CD4-positive, alpha-beta T cell treated with Interleukin-21 for 1 hour (primary cell): ENCODE results near the gene A4GALT.

Experiments used
- DNase-seq: peaks from one replicate; pipeline ENCODE4 v3.0.0-alpha.2; 2020

A4GALT gene

DNA sequence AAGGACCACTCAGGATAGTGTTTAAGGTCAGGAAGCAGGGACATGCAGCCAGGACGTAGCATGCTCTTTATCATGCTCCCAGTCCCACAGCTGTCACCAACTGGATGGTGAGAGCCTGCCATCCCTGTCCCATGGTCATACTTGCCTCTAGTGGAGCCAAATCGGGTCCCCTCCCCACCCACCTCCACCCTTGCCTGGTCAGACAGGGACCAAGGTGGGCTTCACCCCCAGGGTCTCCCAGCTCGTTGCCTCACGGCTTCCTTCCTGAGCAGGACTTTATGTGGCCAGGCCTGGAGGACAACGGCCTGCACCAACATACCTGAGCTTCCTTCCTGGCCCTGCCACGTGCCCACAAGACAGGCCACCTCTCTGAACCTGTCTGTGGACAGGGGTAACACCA is 19.8 kb downstream of the A4GALT start:
- no peak for DNase-seq

DNA sequence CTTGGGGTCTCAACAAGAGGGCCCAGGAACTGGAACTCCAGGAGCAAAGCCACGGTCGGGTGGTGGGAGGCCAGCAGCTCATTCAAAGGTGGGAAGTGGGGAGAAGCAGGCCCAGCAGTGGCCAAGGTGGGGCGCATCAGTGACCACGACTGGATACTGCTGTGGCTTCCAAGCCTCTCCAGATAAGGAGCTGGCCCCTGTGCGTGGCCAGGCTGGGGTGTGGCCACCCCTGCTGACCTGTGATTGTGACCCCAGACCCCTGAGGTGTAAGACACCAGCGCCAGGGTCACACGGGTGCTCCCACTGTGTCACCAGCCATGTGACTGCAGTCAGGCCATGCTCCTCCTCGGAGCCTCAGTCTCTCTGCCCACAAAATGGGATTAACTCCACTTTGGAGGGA is 20.3 kb downstream of the A4GALT start:
- no peak for DNase-seq

DNA sequence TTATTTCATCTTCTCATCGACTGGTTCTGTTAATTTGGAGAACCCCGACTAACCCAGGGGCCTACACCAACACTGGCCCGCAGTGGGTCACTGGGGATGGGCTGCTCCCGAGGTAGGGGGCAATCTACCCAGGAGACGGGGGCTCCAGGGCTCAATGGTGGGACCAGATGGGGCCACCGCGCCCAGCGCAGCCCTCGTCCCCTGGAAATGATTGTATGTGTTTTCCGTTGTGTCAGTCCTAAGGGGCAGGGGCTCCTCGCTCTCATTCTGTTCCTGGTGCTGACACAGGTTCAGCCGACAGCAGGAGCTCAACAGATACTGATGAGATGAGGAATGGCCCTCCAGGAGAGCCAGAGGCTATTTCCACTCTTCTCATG is 20.7 kb downstream of the A4GALT start:
- no peak for DNase-seq

DNA sequence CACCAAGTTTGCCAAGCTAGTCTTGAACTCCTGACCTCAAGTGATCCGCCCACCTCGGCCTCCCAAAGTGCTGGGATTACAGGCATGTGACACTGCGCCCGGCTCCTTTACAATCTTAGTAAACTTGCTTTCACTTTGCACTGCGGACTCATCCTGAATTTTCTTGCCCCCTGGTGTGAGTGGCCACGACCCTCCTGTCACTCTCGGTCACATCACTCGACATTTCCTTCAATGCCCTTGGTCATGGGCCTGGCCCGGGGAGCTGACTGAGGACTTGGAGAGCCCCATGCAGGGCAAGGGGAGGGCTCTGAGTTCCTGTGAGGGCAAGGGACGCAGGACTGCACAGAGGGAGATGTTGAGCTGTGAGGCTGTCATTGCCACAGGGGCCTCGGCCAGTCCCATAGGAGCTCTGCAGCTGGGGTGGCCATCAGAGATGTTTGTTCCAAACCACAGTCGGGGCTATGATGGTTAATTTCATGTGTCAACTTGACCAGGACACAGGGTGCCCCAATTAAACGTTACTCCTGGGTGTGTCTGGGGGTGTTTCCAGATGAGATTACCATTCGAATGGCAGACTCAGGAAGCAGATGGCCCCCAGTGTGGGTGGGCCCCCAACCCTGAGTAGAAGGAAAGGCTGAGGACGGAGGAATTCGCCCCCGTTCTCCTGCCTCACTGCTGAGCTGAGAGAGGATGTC is 21.2 kb downstream of the A4GALT start:
- no peak for DNase-seq

DNA sequence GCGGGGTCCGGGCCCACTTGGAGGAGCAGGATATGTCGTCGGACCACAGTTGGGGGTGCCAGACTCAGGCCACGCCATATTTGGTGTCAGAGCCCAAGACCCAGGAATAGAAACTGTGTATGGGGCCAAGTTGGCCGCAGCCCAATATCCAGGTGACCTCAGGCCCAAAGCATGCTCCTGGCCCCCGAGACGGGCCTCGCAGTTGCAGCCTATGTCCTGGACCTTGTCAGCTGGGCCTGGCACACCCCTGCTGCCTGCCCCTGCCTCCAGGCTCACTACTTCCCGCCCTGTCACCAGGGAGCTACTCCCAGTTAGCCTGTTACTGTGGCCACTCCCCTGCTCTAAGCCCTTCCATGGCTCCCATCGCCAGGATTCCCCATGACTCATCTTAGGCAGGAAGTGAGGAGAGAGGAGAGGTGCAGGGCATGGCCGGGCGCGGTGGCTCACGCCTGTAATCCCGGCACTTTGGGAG is 23.1 kb downstream of the A4GALT start:
- no peak for DNase-seq

DNA sequence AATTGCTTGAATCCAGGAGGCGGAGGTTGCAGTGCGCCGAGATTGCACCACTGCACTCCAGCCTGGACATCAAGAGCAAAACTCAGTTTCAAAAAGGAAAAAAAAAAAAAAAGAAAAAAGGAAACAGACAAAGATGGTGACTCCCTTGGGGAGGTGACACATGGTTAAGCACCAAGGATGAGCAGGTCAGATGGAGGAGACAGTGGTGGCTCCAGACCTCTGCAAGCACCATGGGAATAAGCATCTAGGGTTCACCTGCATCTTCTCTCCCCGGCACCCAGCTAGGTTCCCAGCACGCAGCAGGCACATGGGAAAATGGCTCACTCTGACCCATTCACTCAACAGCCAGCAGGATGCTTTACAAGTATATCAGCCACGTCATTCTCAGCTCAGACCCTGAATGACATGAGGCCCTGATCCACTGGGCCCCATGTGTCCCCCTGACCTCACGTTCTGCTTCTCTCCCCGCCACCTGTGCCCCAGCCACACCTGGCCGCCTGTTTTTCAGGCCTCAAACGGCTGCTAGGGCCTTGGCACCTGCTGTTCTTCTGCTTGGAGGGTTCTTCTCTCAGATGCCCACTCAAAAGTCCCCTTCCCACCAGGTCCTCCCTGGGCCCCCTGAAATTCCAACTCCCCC is 24.2 kb downstream of the A4GALT start:
- no peak for DNase-seq

DNA sequence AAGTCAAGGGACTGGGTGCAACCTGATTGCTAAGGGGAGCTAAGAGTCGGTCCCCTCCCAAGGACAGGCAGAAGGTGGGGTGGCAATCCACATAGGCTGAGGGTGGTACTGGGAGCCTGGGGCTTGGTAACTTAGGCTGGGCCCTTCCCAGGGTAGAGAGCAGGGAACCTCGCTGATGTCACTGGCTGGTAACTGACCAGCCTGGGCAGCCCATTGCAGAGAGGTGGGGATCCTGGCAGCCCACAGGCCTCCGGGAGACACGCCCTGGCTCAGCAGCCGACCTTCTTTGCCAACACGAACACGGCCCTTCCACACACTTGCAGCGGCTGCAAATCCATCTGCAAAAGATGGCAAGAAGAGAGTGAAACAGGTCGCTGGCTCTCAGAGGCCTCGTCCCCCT is 25.4 kb downstream of the A4GALT start:
- no peak for DNase-seq

DNA sequence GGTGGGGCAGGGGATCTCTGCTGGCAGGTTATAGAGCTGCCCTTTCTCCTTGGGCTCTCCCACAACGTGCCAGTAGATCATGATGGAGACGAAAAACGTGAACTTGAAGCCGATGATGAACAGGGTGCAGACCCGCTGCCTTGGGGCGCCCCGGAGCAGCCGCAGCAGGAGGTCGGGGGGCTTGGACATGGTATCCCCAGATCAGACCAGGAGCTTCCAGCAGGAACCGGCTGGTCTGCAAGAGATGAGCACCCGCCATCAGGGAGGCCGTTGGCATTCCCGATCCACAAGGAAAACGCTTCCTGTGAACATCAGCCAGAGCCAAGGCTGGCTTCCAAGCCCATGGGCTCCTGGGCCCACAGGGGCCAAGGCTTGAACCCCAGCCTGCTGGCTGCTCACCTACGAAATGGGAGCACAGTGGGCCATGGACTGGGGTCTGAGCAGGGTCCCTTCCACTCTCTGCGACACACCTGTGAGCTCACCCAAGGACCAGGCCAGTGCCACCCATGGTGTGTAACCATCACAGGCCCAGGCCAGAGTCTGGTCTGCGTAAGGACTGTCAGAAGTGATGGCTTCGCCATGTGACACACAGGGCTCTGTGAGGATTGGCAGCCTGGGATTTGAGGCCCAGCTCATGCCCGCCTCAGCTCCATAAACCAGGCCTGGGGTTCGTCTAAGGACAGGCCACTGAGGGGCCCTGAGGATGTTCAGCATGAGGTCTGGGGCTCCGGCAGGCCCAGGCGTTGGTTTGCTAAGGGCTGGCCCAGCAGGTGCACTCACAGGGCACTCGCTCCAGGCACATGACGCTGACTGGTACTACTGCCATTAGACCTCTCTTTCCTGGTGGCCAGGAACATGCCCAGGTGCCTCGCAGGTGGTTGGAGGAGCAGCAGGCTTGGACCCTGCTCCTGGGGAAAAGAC is 26.6 kb downstream of the A4GALT start:
- no peak for DNase-seq

DNA sequence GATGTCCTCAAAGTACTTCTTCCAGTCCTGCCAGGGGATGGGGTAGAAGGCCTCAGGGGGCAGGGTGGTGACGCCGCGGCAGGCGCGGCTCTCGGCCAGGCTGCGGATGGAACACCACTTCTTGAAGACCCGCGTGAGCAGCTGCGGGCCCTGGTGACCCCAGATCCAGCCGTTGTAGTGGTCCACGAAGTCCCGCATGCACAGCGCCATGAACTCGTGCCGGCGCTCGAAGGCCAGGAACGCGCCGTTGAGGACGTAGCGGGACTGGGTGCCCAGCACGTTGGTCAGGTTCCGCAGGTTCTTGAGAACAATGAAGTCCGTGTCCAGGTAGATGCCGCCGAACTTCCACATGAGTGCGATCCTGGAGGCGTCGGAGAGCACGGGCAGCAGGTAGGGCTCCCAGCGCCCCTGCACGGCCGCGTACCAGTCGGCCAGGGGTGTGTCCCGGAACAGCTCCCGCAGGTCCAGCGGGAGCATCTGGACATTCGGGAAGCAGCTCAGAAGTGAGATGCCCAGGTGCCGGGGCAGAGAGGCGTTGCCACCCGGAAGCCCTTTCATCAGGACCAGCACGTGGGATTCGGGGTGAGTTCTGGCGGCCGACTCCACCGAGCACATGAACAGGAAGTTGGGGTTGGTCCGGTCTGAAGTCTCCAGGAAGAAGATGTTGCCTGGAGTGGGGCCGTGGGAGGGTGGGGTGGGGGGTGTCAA is 27.5 kb downstream of the A4GALT start:
- no peak for DNase-seq

DNA sequence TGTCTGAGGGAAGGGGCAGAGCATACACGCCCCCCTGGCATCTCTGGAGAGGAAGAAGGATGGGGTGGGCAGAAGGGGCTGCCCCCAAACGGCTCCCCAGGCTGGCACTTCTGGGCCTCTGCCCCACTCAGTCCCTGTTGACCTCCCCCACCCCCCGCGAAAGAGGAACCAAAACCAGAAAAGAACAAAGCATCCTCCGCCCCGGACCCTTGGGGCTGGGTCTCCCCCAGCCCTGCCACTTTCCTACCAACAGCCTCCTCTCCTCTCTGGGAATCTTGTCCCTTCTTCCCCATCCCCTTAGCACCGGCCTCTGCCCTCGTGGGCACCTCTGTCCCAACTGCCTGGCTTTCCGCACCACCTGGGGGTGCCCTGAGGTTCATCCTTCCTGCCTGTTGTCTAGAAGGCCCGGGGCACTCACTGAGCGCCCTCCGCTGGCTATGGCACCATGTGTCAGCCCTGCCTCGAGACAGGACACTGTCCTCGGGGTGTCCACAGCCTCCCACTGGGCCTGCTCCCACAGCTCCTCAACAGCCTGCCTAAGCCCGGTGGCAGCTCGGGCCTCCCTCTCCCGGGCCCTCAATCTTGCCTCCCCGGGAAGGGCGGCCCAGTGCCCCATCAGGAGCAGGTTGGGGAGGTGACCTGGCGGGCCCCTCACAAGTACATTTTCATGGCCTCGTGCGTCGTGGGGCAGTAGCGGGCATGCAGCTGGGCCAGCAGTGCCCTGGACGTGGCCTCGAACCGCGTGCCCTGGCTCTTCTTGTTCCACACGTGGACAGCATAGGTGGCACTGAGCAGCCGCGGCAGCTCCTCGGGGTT is 28.2 kb downstream of the A4GALT start:
- no peak for DNase-seq

DNA sequence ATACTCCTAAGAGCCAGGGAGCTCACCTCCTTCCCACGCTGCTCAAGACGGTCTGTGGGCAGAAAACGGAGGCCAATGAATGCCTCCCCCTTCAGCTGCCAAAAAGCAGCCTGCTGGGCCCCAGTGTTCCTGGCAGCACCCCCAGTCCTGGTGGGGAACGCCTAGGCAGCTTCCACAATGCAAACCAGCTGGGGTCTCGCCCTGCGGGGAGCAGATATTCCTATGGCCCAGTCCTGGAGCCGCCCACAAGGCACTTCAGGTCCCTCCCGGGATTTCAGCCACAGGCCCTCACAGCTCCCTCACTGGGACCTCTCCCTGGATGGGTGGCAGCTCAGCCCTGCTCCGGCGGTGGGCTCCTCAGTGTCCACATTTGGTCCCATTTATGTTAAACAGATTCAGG is 29.2 kb downstream of the A4GALT start:
- DNase-seq: no peak

DNA sequence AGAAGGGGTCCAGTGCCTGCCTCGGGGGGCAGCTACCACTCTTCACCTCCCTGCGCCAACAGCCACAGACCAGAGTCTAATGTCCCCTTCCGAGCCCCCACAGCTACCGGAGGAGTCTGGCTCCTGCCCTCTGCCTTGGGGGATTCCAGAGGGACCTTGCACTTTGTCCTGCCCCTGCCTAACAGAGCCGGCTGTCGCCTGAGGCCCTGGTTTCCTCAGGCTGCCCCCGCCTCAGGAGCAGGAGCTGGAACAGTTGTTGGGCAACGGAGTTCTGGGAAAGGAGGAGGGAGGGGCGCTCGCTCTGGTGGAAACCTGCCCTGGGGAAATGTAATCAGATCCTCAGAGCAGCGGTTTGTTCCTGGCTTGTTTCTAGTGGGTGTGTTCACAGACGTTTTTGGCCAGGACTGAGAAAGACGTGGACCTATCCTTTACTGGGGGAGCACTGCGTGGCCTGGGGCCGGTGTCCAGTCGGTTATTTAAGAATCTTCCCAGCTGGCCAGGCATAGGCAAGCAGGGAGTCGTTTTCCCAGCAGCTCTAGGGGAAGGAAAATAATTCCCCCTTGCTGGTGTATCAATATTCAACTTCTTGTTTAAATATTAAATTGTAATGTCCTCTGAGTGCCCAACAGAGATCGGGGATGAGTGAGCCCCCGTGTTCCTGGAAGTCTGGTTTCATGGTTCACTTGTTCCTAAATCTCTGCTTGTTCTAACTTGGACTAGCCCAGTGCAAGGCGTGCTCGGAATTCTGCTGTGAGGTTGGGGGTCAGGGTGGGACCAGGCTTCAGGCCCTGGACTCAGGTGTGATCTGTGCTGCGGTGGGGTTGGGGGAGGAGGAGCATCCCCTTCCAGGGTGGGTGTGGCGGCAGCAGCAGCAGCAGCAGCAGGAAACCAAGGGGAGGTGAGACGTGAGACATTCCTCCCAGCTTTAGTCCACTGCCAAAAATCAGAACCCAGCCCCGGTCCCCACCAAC is 32.1 kb downstream of the A4GALT start:
- DNase-seq: no peak

DNA sequence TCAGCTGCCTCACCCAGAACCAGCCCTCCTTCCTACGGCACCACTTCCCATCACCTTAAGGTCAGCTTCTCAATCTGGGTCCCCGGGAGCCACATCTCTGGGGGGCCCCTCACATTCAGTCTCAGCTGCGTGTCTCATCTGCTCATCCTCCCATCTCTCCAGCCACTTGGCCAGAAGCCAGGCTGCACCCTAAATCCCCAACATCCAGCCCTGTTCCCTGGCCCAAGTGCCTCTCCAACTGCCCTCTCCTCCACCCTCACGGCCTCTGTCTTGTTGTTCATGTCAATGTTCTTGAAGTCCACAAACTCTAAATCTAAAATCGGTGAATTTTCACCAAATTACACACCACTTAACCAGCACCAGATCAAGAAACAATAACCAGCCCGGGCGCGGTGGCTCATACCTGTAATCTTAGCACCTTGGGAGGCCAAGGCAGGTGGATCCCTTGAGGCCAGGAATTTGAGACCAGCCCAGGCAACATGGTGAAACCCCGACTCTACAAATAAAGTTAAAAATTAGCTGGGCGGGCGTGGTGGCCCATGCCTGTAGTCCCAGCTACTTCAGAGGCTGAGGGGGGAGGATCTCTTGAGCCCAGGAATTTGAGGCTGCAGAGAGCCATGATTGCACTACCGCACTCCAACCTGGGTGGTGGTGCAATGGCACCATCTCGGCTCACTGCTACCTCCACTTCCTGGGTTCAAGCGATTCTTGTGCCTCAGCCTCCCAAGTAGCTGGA is 33.7 kb downstream of the A4GALT start:
- DNase-seq: no peak

DNA sequence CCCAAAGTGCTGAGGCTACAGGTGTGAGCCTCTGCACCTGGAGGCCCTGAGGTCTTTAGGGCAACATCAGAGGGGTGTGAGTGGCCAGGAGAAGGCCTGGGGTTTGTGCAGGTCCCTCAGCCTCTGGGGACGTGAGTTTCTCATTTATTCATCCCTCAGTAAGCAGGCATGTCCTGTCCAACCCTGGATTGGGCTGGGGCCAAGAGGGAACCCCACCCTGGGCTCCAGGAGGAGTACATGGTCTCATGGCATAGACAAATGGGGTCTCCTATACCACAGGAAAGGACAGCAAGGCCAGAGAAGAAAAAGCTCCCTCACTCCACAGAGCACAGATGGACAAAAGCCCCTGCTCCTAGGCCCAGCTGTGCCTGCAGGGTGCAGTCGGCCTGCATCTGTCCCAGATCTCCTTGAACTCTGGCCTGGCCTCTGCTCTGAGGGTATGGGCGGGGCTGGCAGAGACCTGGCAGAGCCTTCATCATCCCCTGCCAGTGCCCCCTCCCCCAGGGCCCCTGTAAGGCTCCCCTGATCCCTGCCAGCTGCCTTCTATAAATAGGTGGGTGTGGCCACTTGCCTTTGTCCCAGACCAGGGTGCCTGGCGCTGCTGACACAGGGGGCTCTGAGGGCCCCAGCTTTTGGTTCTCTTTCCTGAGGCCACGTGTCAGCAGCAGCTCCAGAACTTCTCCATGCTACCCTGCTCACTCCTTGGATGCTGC is 34.6 kb downstream of the A4GALT start:
- no peak for DNase-seq

DNA sequence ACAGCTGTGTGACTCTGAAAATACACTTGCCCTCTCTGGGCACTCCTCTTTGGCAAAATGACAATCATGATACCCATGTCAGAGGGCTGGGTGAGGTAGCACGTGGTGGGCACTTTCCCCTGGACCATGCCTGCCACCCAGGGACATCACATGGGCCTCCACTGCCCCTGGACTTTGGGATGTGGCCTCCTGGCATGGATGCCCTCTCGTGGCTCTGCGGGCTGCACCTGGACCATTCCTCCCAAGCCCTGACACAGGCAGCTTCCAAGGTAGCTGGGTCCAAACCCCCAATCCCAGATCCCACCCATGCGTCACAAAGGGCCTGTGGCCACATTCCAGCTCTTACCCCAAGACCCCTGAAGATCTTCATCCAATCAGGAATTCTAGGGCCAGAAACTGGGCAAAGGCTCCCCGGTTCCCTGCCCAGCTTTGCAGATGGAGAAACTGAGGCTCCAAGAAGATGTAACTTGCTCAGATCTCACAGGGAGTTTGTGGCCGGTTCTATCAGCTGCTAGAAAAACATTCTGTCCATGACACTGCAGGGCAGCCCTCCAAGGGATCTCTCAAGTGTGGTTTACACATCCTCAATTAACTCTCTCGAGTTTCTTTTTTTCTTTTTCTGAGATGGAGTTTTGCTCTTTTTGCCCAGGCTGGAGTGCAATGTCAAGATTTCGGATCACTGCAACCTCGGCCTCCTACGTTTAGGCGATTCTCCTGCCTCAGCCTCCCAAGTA is 36.0 kb downstream of the A4GALT start:
- no peak for DNase-seq

DNA sequence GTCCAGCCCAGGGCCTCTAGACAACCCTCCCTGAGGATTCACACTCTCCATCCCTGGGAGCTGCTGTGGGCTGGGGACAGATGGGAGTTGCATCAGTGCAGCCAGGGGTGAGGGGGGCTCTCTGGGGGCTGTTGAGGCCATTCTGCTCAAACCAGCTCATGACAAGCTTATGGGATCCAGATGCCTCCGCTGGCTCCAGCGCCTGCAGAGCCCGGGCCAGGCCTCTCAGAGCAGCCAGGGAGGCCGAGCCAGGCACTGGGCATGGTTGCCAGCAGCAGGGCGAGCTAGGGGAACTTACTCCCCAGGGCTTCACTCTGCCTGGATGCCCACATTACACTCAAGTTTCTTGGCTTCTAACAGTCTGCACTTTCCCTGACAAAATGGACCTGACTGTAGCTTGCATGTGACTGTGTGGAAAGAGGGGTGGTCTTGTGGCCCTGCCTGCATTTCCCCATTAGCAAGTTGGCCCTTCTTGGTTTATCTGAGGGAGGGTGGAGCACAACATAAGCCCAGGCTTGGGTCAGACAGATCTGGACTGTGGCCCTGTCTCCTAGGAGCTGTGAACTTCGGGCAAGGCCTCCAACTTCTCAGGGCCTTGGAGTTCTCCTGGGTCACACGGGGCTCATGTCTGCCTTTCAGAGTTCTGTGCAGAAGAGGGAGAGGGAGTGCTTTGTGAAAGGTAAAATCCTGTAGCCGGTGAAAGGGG is 36.9 kb downstream of the A4GALT start:
- no peak for DNase-seq

DNA sequence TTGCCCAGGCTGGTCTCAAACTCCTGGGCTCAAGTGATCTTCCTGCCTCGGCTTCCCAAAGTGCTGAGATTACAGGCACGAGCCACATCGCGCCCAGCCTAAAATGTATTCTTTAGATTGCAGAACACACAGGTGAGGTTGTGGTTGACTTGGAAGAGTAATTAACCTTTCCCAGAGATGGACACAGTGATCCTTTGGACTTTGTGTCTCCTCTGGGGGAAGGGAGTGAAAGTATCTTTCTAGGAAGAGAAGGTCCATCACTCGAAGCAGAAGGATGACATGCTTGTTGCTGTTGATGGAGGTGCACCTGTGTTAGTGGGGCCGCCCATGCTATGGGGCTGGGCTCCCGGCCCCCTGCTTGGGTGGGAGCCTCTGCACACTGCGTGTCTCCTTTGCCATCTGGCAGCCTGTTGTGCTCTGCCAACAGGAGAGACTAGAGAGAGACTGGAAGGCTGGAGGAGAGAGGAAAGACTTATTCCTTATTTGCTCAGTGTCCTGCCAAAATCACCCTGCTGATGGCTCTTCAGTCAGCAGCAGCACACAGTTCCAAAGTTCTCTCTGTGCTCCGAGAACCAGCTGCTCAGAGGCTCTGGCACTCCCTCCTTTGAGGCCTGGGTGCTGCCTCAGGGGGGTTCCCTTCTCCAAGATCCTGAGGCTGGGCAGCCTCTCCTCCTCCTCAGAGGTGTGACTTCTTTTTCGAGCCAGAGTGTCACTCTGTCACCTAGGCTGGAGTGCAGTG is 38.4 kb downstream of the A4GALT start:
- DNase-seq: no peak
